Panc1 (cell line): ENCODE results near the gene SLC43A2. TPM values are rescaled to one million over a fixed set of nuclear protein-coding genes. Genes with fewer than 3 reads are reported as not detected.

Source experiments
- ATAC-seq: fragments of 200-7000 bp; cut with Tn5 transposase; 2 replicates; pipeline ENCODE4 v1.9.1; 2020; ENCODE audit warnings: mild to moderate bottlenecking, moderate library complexity
- BruUV-seq: library from RNA; stranded (reverse); fragments of 400-500 nt; replicated peaks from 2 replicates; lab custom pipeline; 2021; lab: Mats Ljungman, UMichigan
- CTCF ChIA-PET: fragments of 300-600 bp; sonication (Branson Sonifier 250); formaldehyde crosslinking; loops from one replicate; lab custom pipeline; 2022; ENCODE audit warnings: antibody characterized with exemption; lab: Charles Lee
- POLR2A ChIA-PET: fragments of 300-600 bp; sonication (Branson Sonifier 250); formaldehyde crosslinking; loops from one replicate; lab custom pipeline; 2022; ENCODE audit warnings: antibody characterized with exemption; lab: Charles Lee
- DNase-seq: peaks from one replicate; pipeline ENCODE4 v3.0.0-alpha.2; 2010; ENCODE audit warnings: low read depth, low spot score
- H3K27ac ChIP-seq: 2 replicates; pipeline ENCODE4 v1.5.1; 2011; ENCODE audit warnings: mild to moderate bottlenecking, low read length, inconsistent platforms
- H3K27me3 ChIP-seq: fragments of 200-500 bp; sonication (Bioruptor generic); 2 replicates; pipeline ENCODE4 v1.6.0; 2014; ENCODE audit warnings: low read length, inconsistent platforms; ENCODE audit not compliant: control insufficient read depth, insufficient read depth
- H3K36me3 ChIP-seq: fragments of 200-500 bp; sonication (Bioruptor generic); 2 replicates; pipeline ENCODE4 v1.5.1; 2014; ENCODE audit warnings: inconsistent platforms, mild to moderate bottlenecking, low read length, moderate library complexity; ENCODE audit not compliant: control insufficient read depth, insufficient read depth
- H3K4me1 ChIP-seq: 2 replicates; pipeline ENCODE4 v1.5.1; 2011; ENCODE audit warnings: inconsistent platforms, mild to moderate bottlenecking, low read length, moderate library complexity; ENCODE audit not compliant: control insufficient read depth, insufficient read depth
- H3K4me3 ChIP-seq, 2 experiments: 2 replicates each; pipeline ENCODE4 v1.5.1; 2011 to 2012; ENCODE audit warnings: low read depth in 2 of 2, low read length in 2 of 2, mild to moderate bottlenecking in 2 of 2, inconsistent platforms in 1 of 2, moderate library complexity in 1 of 2
- H3K9me3 ChIP-seq: fragments of 200-500 bp; sonication (Bioruptor generic); 2 replicates; pipeline ENCODE4 v1.5.1; 2014; ENCODE audit warnings: low read depth, mild to moderate bottlenecking, inconsistent platforms, low read length, moderate library complexity; ENCODE audit not compliant: control insufficient read depth, insufficient read depth
- POLR2AphosphoS5 ChIP-seq: IDR thresholded peaks from 2 replicates; pipeline ENCODE4 v1.6.1; 2012; ENCODE audit warnings: mild to moderate bottlenecking, low read depth, low read length, moderate library complexity
- SIN3A ChIP-seq: IDR thresholded peaks from 2 replicates; pipeline ENCODE4 v1.6.1; 2012; ENCODE audit warnings: low read depth, mild to moderate bottlenecking, low read length, moderate library complexity, borderline replicate concordance; ENCODE audit not compliant: insufficient read depth
- TCF7L2 ChIP-seq: IDR thresholded peaks from 2 replicates; pipeline ENCODE4 v1.6.1; 2011; ENCODE audit warnings: mild to moderate bottlenecking, low read depth, low read length, inconsistent platforms
- in situ Hi-C: cut with HindIII; loops from 2 replicates; pipeline ENCODE4 v1.10.0; 2016; ENCODE audit warnings: low sequenced_read_pairs, low pct_unique_long_range_greater_than_20kb
- intact Hi-C: fragments of 100-400 bp; cut with micrococcal nuclease; formaldehyde crosslinking; loops from one replicate; pipeline ENCODE4 v1.10.0; 2022; ENCODE audit not compliant: unreplicated experiment
- total RNA-seq: library from RNA; stranded (reverse); gene quantifications from one replicate; pipeline ENCODE4 v1.2.1, GENCODE V29; 2021; ENCODE audit not compliant: unreplicated experiment
- TF ChIP-seq, protein P1 (sequence below): fragments of 450-650 bp; IDR thresholded peaks from 2 replicates; pipeline ENCODE4 v1.5.1; 2017; ENCODE audit warnings: mild to moderate bottlenecking
- TF ChIP-seq, protein P2 (sequence below), 2 experiments: IDR thresholded peaks; 2 replicates each; pipeline ENCODE4 v1.6.1; 2011 to 2012; ENCODE audit warnings: low read depth in 2 of 2, control low read depth in 1 of 2, low read length in 1 of 2, mild to moderate bottlenecking in 1 of 2, moderate library complexity in 1 of 2; ENCODE audit not compliant: insufficient read depth in 1 of 2

SLC43A2 gene
- total RNA-seq, 1 experiment from 2014 or later = 23.3 TPM

DNA sequence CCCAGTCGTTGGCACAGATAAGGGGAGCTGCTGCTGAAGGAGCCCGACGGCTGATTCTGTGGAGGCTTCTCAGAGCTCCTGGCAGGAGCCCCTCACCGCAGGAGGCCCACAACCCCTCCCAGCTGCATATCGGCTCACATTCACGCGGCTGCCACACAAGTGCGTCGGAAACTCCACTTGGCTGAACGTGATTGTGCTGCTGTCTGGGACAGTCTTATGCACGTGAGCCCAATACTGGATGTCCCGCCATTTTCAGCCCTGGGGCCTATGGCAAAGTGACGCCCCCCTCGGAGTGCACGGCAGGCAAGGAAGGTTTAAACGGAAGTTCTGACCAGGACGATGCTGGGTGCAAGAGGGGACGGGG is 57.3 kb downstream of the SLC43A2 start:
- TF ChIP-seq, protein P1, sequence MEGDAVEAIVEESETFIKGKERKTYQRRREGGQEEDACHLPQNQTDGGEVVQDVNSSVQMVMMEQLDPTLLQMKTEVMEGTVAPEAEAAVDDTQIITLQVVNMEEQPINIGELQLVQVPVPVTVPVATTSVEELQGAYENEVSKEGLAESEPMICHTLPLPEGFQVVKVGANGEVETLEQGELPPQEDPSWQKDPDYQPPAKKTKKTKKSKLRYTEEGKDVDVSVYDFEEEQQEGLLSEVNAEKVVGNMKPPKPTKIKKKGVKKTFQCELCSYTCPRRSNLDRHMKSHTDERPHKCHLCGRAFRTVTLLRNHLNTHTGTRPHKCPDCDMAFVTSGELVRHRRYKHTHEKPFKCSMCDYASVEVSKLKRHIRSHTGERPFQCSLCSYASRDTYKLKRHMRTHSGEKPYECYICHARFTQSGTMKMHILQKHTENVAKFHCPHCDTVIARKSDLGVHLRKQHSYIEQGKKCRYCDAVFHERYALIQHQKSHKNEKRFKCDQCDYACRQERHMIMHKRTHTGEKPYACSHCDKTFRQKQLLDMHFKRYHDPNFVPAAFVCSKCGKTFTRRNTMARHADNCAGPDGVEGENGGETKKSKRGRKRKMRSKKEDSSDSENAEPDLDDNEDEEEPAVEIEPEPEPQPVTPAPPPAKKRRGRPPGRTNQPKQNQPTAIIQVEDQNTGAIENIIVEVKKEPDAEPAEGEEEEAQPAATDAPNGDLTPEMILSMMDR = no peak
- TF ChIP-seq SIN3A (no peak), POLR2AphosphoS5 (no peak), TCF7L2 (no peak)
- TF ChIP-seq, protein P2, sequence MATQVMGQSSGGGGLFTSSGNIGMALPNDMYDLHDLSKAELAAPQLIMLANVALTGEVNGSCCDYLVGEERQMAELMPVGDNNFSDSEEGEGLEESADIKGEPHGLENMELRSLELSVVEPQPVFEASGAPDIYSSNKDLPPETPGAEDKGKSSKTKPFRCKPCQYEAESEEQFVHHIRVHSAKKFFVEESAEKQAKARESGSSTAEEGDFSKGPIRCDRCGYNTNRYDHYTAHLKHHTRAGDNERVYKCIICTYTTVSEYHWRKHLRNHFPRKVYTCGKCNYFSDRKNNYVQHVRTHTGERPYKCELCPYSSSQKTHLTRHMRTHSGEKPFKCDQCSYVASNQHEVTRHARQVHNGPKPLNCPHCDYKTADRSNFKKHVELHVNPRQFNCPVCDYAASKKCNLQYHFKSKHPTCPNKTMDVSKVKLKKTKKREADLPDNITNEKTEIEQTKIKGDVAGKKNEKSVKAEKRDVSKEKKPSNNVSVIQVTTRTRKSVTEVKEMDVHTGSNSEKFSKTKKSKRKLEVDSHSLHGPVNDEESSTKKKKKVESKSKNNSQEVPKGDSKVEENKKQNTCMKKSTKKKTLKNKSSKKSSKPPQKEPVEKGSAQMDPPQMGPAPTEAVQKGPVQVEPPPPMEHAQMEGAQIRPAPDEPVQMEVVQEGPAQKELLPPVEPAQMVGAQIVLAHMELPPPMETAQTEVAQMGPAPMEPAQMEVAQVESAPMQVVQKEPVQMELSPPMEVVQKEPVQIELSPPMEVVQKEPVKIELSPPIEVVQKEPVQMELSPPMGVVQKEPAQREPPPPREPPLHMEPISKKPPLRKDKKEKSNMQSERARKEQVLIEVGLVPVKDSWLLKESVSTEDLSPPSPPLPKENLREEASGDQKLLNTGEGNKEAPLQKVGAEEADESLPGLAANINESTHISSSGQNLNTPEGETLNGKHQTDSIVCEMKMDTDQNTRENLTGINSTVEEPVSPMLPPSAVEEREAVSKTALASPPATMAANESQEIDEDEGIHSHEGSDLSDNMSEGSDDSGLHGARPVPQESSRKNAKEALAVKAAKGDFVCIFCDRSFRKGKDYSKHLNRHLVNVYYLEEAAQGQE (IDR thresholded peaks at IDR 0.05; ENCODE audit: insufficient read depth in 1 of 2, low read depth in 2 of 2, low read length in 1 of 2) = no peak
- ATAC-seq = no peak
- Histone ChIP-seq H3K9me3 (no peaks in the 10 kb centered on the region), H3K4me1 (no peaks in the 10 kb centered on the region), H3K27ac (no peak overlapping the region), H3K36me3 (no peaks in the 10 kb centered on the region), H3K27me3 (no peaks in the 10 kb centered on the region), H3K4me3 (no peak overlapping the region)
- no peak for DNase-seq
- in situ Hi-C loops (no loop called here), intact Hi-C loops (no loop called here)
- CTCF ChIA-PET = no interaction called here
- no TSS peak for BruUV-seq
- POLR2A ChIA-PET = no interaction called here

DNA sequence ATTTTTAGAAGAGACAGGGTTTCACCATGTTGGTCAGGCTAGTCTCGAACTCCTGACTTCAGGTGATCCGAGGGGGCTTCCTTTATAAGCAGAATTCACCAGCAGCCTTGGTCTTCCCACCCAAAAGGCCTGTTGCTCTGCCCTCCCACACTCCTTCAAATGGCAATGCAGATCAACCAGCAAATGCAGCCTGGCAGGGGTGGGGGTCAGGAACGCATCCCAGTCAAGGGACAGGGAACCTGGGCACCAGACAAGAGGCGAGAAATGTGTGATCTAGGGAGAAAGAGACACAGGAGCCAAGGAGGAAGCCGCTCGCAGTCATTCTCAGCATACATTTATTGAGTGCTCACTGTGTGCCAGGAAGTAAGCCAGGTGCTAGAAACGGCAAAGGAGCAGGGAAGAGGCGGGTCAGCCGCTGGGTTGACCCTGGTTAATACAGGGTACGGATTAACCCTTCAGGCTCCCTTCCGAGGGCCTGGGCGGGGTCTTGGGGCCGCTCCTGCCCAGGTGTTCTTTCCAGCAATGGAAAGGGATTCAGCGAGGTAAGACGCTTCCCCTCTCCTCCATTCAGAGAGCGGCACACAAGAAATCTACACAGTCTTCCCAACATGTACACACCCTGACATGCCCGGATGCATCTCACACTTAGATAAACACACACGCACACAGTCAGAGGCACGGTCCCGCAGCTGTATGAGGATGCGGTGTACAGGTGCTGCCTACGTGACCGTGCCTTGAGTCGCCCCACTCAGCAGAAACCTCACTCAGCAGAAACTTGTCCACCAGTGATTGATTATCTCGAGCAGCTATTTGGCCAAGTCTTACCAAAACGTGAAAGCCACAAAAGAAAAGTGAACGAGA is 59.5 kb downstream of the SLC43A2 start:
- ATAC-seq = no peak
- no TSS peak for BruUV-seq
- in situ Hi-C loops (no loop called here), intact Hi-C loops (no loop called here)
- Histone ChIP-seq H3K36me3 (no peaks in the 10 kb centered on the region), H3K4me1 (no peaks in the 10 kb centered on the region), H3K27ac (no peak overlapping the region), H3K27me3 (no peaks in the 10 kb centered on the region), H3K4me3 (no peak overlapping the region), H3K9me3 (no peaks in the 10 kb centered on the region)
- TF ChIP-seq, protein P1 = no peak
- TF ChIP-seq SIN3A = no peak
- TF ChIP-seq TCF7L2 = no peak
- TF ChIP-seq, protein P2 (IDR thresholded peaks at IDR 0.05; ENCODE audit: insufficient read depth in 1 of 2, low read depth in 2 of 2, low read length in 1 of 2) = no peak
- TF ChIP-seq POLR2AphosphoS5 = no peak
- CTCF ChIA-PET = interaction anchor here (0.7 kb wide), 1 partner anchor 36 kb away, joined by 3 read pairs; no protein-coding TSS in a partner anchor
- POLR2A ChIA-PET = no interaction called here
- DNase-seq = no peak
